Smooth muscle cell of bladder (primary cell): ENCODE measurements around the gene PDE9A. TPM values are rescaled to one million over a fixed set of nuclear protein-coding genes. Genes with fewer than 3 reads are reported as not detected.

Experiments
- total RNA-seq: library from RNA; depleted of rRNA; stranded (reverse); fragments of >200 nt; gene quantifications from 2 replicates; pipeline ENCODE4 v1.2.3, GENCODE V29; 2014

Gene PDE9A
- 3.5 and 6.0 TPM in 2 replicates for total RNA-seq

DNA sequence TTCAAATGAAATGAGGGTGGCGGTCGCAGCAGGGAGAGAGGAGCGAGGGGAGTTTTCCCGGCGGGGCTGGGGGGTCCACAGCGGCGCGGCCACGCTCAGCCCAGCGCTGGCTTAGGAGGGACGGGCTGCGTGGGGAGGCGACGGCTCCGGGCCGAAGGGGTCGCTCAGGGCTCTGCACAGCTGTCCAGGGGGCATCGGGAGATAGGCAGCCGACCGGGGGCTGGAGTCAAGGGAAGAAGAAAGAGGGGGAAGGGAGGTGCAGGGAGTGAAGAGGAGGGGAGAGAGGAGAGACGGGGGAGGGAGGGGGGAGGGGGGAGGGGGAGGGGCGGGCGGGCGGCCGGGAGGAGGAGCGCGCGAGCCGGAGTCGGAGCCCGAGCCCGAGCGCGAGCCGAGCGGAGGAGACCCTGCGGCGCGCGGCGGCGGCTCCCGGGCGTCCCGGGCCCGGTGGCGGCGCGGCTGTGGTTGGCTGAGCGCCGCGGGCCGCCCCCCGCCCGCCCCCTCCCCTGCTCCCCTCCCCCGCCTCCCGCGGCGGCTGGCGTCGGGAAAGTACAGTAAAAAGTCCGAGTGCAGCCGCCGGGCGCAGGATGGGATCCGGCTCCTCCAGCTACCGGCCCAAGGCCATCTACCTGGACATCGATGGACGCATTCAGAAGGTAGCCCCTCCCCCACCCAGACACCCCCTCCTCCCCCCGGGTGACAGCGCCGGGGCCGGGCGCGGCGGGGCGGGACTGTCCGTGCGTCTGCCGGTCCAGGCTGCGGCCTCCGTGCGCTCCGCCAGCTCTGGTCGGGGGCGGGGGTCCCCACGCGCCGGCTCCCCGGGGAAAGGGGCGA lies at the start of gene PDE9A:
TSS of gene PDE9A (plus strand) at position 391 of the 831 bp plus-strand sequence. CDS start at position 585, 194 bp downstream.

Other genes starting within 250 kb of the PDE9A start
- under 0.01 TPM in 1 of 2 replicates, not detected in the other for gene UBASH3A, start 249.7 kb upstream of the PDE9A start, total RNA-seq
- gene RSPH1, start 157.4 kb upstream of the PDE9A start, total RNA-seq, result 0.14 TPM in 1 of 2 replicates, not detected in the other
- gene SLC37A1, start 139.8 kb upstream of the PDE9A start, total RNA-seq, result 1.8 and 3.0 TPM in 2 replicates
- gene WDR4, start 225.9 kb downstream of the PDE9A start, total RNA-seq, result 7.1 and 10.7 TPM in 2 replicates
- gene NDUFV3, start 239.7 kb downstream of the PDE9A start, total RNA-seq, result 43.2 and 46.5 TPM in 2 replicates